Superior temporal gyrus (tissue), 1 donor: ENCODE data around the gene RETN.

Experiments
- DNase-seq: peaks from one replicate; pipeline ENCODE4 v3.0.0-alpha.2; 2016; ENCODE audit errors: extremely low spot score

RETN gene

DNA sequence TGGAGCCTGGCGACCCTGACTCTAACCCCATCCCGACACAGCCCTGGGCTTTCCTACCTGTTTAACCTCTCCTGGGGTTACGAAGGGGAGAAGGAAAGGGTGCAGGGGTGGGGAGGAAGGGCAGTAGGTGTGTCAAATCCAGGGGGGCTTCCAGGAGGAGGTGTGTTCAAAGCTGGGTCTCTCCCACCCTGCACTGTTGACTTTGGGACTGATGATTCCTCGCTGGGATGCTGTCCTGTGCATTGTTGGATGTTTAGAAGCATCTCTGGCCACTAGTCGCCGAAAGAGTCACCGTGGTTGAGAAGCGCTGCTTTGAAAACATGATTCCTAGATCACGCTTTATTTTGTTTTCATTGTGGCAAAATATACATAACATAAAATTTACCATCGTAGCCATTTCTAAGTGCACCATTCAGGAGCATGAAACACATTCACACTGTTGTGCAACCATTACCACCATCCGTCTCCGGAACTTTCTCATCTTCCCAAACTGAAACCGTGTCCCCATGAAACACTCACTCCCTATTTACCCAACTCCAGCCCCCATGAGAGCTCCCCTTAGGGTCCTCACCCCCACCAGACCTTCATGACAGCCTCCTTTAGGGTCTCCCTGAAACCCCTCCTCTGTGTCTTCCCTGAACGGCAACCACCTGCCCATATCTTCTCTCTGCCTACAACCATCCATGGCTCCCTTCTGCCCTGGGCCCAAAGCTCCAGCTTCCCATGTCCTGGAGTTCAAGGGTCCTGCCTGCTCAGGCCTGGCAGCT, 37.5 kb downstream of the RETN start:
- DNase-seq, result no peak

DNA sequence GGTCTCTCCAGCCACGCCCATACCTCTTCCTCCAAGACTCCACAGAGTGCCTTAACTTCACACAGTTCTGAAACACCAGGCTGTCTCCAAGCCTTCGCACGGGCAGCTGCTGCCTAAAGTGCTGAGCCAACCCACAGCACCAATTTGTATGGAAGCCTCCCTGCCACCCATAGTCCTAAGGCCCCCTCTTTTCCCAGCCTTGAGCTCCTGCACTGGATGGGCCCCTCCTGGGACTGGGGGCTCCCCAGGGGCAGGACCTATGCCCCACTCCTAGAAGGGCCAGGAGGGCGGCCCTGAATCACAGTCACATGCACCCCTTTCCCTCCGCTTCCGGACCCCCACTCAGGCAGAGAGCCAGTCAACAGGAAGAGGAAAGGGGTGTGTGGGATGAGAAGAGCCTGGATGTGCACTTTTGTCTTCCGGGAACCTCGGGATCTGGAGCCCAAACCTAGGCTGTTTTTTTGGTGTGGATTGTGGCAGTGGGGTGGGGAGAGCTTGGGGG, 38.2 kb downstream of the RETN start:
- no peak for DNase-seq

DNA sequence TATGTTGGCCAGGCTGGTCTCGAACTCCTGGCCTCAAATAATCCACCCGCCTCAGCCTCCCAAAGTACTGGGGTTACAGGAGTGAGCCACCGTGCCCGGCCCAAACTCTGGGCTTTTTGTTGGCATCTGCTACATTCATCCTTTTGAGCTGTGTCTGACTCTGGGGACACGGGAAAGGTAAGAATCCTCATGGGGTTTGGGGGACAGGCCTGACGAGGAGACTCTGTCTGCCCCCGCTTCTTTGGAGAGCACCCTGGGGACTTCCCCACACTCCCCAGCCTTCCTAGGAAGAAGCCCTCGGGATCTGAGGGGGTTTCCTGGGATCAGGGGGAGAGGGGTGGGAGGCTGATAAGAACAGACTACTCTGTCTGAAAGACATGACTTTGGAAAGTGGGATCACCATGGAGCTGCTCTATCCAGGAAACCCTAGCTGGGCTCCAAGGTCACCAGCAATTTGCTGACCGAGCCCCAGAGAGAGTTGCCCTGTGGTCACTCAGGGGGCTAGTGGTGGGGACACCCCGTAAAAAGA, 41.1 kb downstream of the RETN start:
- DNase-seq, result no peak

DNA sequence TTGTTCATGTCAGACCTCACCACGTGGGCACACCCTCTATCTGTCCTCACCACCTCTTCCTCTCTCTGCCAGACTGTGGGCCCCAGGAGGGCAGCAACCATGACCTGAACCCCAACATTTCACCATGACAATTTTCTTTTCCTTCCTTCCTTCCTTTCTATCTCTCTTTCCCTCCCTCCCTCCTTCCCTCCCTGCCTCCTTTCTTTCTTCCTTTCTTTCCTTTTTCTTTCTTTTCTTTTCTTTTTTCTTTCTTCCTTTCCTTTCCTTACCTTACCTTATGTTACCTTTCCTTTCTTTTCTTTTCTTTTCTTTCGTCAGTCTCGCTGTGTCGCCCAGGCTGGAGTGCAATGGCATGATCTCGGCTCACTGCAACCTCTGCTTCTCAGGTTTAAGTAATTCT, 41.8 kb downstream of the RETN start:
- DNase-seq, result no peak

DNA sequence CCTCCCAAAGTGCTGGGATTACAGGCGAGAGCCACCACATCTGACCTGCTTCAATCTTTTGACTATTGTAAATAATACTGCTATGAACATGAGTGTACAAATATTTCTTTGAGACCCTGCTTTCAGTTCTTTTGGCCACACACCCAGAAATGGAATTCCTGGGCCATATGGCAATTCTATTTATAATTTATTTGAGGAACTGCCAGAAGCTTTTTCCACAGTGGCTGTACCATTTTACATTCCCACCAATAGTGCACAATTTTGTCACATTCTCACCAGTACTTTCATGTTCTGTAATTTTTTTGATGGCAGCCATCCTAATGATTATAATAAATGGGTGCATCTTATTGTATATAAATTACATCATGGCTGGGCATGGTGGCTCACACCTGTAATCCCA, 46.8 kb downstream of the RETN start:
- no peak for DNase-seq

DNA sequence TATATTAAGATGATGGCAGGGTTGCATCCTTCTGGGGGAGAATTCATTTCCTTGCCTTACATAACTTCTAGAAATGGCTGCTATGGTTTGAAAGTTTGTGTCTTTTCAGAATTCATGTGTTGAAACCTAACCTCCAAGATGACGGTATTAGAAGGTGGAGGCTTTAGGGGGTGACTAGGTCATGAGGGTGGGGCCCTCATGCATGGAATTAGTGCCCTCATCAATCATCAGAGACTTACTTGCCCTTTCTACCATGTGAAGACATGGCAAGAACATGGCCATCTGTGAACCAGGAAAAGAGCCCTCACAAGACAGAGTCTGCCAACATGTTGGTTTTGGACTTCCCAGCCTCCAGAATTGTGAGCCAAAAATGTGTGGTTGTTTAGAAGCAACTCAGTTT, 47.9 kb downstream of the RETN start:
- no peak for DNase-seq

DNA sequence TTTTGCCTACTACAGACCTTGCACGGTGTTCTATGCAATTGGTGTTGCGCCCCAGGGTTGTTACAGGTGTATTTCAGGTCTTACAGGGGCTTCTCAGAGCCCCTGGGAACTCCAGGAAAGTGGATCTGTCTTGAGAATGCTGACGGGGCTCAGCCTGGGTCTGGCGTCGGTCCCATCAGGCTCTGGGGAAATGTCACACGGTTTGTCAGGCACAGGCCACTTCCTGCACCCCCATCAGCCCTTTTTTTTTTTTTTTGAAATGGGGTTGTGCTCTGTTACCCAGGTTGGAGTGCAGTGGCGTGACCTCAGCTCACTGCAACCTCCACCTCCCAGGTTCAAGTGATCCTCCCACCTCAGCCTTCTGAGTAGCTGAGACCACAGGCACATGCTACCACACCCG, 49.8 kb downstream of the RETN start:
- no peak for DNase-seq
